GM12864 (cell line): ENCODE results near the gene C10orf90.

Experiments used
- DNase-seq: peaks from one replicate; pipeline ENCODE4 v3.0.0-alpha.2; 2011; ENCODE audit warnings: low read depth
- H3K4me3 ChIP-seq: 2 replicates; pipeline ENCODE4 v1.5.1; 2011; ENCODE audit warnings: mild to moderate bottlenecking, low read depth, low read length, control low read depth
- CTCF ChIP-seq: IDR thresholded peaks from 2 replicates; pipeline ENCODE4 v1.5.1; 2011; ENCODE audit warnings: low read depth, mild to moderate bottlenecking, moderate library complexity, low read length, control low read depth, inconsistent platforms; ENCODE audit errors: missing control alignments

The C10orf90 gene

GRCh38 chr10:126616737-126617136, 53.8 kb downstream of the C10orf90 start:
- no peak for TF ChIP-seq CTCF
- DNase-seq: no peak
- no peak overlapping the region for H3K4me3 ChIP-seq

- TF ChIP-seq CTCF: no peak
- no peak overlapping the region for H3K4me3 ChIP-seq
- DNase-seq: no peak
Observed at GRCh38 chr10:126611303-126611702, 59.2 kb downstream of the C10orf90 start.

GRCh38 chr10:126609566-126609965, 60.9 kb downstream of the C10orf90 start:
- DNase-seq: no peak
- H3K4me3 ChIP-seq: no peak overlapping the region
- TF ChIP-seq CTCF: no peak

- no peak for DNase-seq
- no peak overlapping the region for H3K4me3 ChIP-seq
- no peak for TF ChIP-seq CTCF
Observed at GRCh38 chr10:126599949-126600682, 70.4 kb downstream of the C10orf90 start.

GRCh38 chr10:126598009-126598408, 72.5 kb downstream of the C10orf90 start:
- DNase-seq: no peak
- peak; percentile 70 for TF ChIP-seq CTCF
- no peak overlapping the region for H3K4me3 ChIP-seq

GRCh38 chr10:126597211-126597610, 73.3 kb downstream of the C10orf90 start:
- TF ChIP-seq CTCF: no peak
- no peak for DNase-seq
- H3K4me3 ChIP-seq: no peak overlapping the region

- no peak overlapping the region for H3K4me3 ChIP-seq
- no peak for TF ChIP-seq CTCF
- DNase-seq: no peak
Observed at GRCh38 chr10:126596472-126597016, 73.9 kb downstream of the C10orf90 start.
